Measurements from ENCODE around the gene TCERG1L.

TCERG1L gene

GRCh38 chr10:131161087-131161486 is 150.4 kb downstream of the TCERG1L start:
- TF ChIP-seq CTCF (IDR thresholded peaks at IDR 0.05; ENCODE audit: low read depth, low read length) = no peak
- no peak overlapping the region for H3K4me3 ChIP-seq (ENCODE audit: low read depth, low read length)
- in situ Hi-C loops (cut with HindIII; ENCODE audit: low sequenced_read_pairs) = no loop called here
- DNase-seq (ENCODE audit: low read depth, low spot score) = no peak

GRCh38 chr10:131160219-131160875 is 151.2 kb downstream of the TCERG1L start:
- no peak for DNase-seq (ENCODE audit: low read depth, low spot score)
- TF ChIP-seq CTCF (IDR thresholded peaks at IDR 0.05; ENCODE audit: low read depth, low read length) = no peak
- in situ Hi-C loops (cut with HindIII; ENCODE audit: low sequenced_read_pairs) = no loop called here
- H3K4me3 ChIP-seq (ENCODE audit: low read depth, low read length) = no peak overlapping the region

- TF ChIP-seq CTCF (IDR thresholded peaks at IDR 0.05; ENCODE audit: low read depth, low read length) = no peak
- H3K4me3 ChIP-seq (ENCODE audit: low read depth, low read length) = no peak overlapping the region
- in situ Hi-C loops (cut with HindIII; ENCODE audit: low sequenced_read_pairs) = no loop called here
- DNase-seq (ENCODE audit: low read depth, low spot score) = no peak
Measured at GRCh38 chr10:131159771-131160170, 151.8 kb downstream of the TCERG1L start.

- in situ Hi-C loops (cut with HindIII; ENCODE audit: low sequenced_read_pairs) = no loop called here
- no peak for DNase-seq (ENCODE audit: low read depth, low spot score)
- no peak overlapping the region for H3K4me3 ChIP-seq (ENCODE audit: low read depth, low read length)
- TF ChIP-seq CTCF (IDR thresholded peaks at IDR 0.05; ENCODE audit: low read depth, low read length) = no peak
Measured at GRCh38 chr10:131158695-131159094, 152.8 kb downstream of the TCERG1L start.

GRCh38 chr10:131157899-131158298 is 153.6 kb downstream of the TCERG1L start:
- TF ChIP-seq CTCF (IDR thresholded peaks at IDR 0.05; ENCODE audit: low read depth, low read length) = no peak
- DNase-seq (ENCODE audit: low read depth, low spot score) = no peak
- no peak overlapping the region for H3K4me3 ChIP-seq (ENCODE audit: low read depth, low read length)
- in situ Hi-C loops (cut with HindIII; ENCODE audit: low sequenced_read_pairs) = no loop called here

- in situ Hi-C loops (cut with HindIII; ENCODE audit: low sequenced_read_pairs) = no loop called here
- H3K4me3 ChIP-seq (ENCODE audit: low read depth, low read length) = no peak overlapping the region
- DNase-seq (ENCODE audit: low read depth, low spot score) = no peak
- no peak for TF ChIP-seq CTCF (IDR thresholded peaks at IDR 0.05; ENCODE audit: low read depth, low read length)
Measured at GRCh38 chr10:131155876-131156230, 155.7 kb downstream of the TCERG1L start.
